ENCODE data around the gene DMKN.

- TF ChIP-seq, protein P1, sequence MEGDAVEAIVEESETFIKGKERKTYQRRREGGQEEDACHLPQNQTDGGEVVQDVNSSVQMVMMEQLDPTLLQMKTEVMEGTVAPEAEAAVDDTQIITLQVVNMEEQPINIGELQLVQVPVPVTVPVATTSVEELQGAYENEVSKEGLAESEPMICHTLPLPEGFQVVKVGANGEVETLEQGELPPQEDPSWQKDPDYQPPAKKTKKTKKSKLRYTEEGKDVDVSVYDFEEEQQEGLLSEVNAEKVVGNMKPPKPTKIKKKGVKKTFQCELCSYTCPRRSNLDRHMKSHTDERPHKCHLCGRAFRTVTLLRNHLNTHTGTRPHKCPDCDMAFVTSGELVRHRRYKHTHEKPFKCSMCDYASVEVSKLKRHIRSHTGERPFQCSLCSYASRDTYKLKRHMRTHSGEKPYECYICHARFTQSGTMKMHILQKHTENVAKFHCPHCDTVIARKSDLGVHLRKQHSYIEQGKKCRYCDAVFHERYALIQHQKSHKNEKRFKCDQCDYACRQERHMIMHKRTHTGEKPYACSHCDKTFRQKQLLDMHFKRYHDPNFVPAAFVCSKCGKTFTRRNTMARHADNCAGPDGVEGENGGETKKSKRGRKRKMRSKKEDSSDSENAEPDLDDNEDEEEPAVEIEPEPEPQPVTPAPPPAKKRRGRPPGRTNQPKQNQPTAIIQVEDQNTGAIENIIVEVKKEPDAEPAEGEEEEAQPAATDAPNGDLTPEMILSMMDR (IDR thresholded peaks at IDR 0.05) = no peak
- no peak for TF ChIP-seq POLR2AphosphoS5 (IDR thresholded peaks at IDR 0.05)
- no peak for TF ChIP-seq POLR2A (IDR thresholded peaks at IDR 0.05)
Measured at GRCh38 chr19:35556025-35556590, 42.7 kb upstream of the DMKN start.
